Cardiac fibroblast (primary cell): ENCODE results near the gene JPH2.
A peak's percentile ranks its signal among the peaks of the same experiment; 100 is the strongest.

Experiments
- DNase-seq, 2 donors: peaks; one replicate each; pipeline versions ENCODE4 v3.0.0 to v3.0.0-alpha.2; 2010; ENCODE audit warnings: low read depth in 2 of 2
- H3K4me3 ChIP-seq, 2 donors: replicated peaks in 1 of 2; 1 replicate in 1 of 2; 2 replicates in 1 of 2; pipeline ENCODE4 v1.5.1; 2011; ENCODE audit warnings: low read depth in 2 of 2, low read length in 2 of 2, mild to moderate bottlenecking in 2 of 2, moderate library complexity in 1 of 2
- TF ChIP-seq, protein P1 (sequence below): IDR thresholded peaks from one replicate; pipeline ENCODE4 v1.5.1; 2011; ENCODE audit warnings: low read depth, mild to moderate bottlenecking, low read length, inconsistent platforms

JPH2 gene

DNA sequence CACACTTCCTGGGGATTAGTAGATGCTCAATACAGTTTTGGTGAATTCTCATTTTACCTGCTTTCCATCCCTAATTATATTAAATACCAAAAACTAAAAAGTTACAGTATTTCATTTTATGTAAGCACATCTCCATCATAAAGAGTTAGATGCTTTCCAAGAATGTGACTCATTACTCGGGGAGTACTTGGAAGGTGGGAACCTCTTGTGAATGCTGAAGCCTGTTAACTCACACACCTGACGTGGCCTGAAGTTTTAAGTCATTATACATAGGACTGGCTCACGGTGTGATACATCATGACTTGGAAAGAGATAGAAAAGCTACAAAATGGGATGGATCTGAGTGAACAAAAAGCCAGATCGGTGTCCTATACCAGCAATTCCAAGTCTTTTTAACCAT is 25.8 kb upstream of the JPH2 start:
- no peak overlapping the region for H3K4me3 ChIP-seq
- DNase-seq, result peak in 1 of 2 donors; percentile 50
- TF ChIP-seq, protein P1, sequence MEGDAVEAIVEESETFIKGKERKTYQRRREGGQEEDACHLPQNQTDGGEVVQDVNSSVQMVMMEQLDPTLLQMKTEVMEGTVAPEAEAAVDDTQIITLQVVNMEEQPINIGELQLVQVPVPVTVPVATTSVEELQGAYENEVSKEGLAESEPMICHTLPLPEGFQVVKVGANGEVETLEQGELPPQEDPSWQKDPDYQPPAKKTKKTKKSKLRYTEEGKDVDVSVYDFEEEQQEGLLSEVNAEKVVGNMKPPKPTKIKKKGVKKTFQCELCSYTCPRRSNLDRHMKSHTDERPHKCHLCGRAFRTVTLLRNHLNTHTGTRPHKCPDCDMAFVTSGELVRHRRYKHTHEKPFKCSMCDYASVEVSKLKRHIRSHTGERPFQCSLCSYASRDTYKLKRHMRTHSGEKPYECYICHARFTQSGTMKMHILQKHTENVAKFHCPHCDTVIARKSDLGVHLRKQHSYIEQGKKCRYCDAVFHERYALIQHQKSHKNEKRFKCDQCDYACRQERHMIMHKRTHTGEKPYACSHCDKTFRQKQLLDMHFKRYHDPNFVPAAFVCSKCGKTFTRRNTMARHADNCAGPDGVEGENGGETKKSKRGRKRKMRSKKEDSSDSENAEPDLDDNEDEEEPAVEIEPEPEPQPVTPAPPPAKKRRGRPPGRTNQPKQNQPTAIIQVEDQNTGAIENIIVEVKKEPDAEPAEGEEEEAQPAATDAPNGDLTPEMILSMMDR, result no peak

DNA sequence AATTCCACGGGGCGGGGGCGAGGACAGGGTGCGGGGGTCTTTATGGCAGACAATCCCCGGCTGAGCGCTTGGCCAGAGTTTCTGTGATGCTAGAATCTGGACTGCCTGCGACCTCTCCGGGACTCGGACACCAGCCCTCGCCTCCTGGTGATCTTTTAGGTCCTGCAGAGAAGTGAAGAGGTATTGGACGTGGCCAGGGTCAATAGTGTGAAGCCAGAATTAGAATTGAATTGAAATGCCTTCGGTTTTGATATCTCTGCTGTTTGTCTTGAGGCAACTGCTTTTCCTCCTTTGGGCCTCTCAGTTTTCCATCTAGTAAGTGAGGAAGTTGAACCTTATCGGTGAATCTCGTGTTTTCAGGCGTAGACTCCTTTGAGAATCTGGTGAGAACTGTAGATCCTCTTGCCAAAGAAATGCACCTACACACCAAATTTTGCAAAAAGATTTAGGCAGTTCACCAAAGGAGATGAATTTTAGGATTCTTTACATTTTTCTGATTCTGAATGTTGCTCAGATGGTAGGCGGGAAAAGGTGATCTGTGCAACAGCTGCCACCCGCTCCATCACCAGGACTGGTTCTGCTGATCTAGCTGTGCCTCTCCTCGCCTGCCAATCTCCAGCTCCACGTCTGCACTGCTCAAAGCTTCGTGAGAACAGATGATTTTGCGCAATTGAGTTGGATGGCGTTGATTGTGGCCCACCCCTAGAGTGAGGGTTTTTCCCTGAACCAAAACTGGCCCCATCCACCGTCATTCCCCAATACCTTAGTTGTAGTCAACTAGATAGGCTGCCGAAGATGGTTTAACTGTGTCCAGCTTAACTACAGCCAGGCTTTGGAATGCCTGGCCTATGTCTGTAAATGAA is 24.4 kb upstream of the JPH2 start:
- TF ChIP-seq, protein P1, result no peak
- DNase-seq, result peak; percentile 33 to 59
- peak overlapping the region; percentile 75 to 76 for H3K4me3 ChIP-seq

DNA sequence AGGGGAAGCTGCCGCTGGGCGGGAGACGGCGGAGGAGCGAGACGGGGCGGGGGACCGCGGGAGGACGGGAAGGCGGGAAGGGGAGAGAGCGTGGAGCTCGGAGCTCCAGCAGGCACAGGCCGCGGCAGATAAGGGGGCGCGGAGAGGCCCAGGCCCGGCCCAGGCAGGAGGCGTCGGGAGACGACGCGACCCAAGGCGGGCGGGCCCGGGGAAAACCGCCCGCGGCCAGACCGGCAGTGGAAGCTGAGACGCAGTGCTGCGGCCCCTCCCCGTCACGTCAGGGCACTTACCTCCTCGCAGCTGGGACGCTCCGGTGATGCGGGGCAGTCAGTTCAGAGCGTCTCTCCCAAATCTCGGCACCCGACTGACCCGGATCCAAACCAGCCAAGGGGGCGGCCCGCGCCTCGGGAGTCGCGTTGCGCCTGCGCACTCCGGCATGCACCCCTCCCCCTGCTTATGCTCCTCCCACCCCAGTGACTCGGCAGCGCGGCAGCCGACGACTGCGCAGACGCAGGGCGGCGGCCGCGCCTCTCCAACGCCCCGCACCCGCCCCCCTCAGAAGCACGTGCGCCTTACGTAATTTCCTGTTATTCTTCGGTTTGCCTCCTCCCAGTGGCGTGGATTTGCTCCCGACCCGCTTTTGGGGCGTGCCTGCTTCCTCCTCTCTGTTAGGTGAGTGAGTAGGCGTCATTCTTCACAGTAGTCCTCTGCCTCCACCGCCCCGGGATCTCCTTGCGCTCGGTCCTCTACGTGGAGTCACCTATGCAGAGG is 23.6 kb upstream of the JPH2 start, which contains the start of gene OSER1:
Gene OSER1, minus strand, starts transcription at position 366 of the 771 bp plus-strand sequence. CDS start 3,814 bp downstream, outside the sequence.
- DNase-seq, result peak; percentile 97 to 98
- TF ChIP-seq, protein P1, result no peak
- peak within 1 kb of the TSS; percentile 80 to 96 for H3K4me3 ChIP-seq

DNA sequence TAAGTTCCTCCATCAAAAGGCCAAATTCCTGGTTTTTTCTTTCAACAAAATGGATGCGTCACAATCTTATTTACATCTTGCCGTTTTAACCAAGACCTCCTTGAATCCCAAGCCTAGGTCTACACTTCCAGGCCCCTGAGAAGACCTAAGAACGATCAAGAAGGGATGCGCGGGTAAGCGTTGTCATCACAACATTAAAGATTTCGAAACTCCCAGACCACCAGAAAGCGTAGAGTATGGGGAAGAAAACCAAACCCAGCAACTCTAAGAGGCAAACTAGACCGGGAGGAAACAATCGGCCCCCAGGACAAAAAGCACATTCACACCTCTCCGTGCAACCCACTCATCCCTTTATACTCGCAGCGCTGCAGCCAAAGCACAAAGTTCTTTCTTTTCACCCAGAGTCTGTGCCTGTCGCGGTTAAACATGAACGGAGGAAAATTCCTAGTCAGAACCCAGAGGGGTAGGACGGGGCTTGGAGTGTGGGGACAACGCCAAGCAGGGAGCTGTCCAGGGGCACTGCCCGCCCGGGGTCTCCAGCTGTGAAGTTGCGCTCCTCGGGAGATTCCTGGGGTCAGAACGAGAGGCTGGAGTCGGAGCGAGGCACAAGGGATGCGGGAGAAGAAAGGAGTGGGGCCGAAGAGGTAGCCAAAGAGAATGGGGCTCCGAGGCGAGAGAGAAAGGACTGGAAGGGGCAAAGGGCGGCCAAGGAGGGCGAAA is 22.9 kb upstream of the JPH2 start:
- DNase-seq, result peak; percentile 30 to 42
- TF ChIP-seq, protein P1, result no peak
- H3K4me3 ChIP-seq, result peak overlapping the region; percentile 80 to 96

DNA sequence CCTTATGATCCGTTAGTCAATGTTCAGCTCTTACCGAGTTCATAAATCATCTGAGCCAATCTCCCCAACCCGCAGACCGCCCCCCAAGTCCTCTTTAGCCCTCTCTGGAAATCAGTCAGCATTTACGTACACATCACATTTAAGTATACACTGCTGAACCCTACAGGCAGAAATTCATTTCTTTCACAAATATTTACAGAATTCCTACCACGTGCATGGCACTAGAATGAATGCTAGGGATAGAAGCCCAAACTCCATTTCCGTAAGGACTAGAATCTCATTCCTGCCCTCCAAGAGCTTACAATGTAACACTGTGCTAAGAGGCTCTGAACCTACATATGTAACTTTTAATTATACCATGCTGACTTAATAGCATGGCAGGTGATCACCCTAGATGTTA is 21.8 kb upstream of the JPH2 start:
- DNase-seq, result peak; percentile 20 to 26
- peak overlapping the region; percentile 80 to 96 for H3K4me3 ChIP-seq
- TF ChIP-seq, protein P1, result no peak

DNA sequence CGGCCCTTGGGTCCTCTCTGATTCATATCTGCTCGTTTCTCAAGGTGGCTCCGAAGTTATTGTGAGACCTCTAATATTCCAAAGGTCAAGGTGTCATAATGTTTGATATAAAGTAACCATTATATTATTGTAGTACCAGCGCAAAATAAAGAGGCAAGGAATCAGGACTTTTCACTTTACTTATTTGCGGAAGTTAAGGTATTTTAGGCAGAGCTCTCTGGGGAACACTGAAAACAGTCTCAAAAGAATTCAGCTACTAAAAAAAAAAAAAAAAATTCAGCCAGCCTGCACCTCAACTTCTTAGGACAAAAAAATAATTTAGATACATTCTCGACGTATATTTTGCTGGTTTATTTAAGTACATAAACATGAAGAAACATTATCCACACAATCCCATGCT is 21.2 kb upstream of the JPH2 start:
- H3K4me3 ChIP-seq, result no peak overlapping the region
- TF ChIP-seq, protein P1, result no peak
- DNase-seq, result no peak
